CD14-positive monocyte (primary cell): ENCODE measurements around the gene DERL3. TPM values are rescaled to one million over a fixed set of nuclear protein-coding genes. Genes with fewer than 3 reads are reported as not detected.
A peak's percentile ranks its signal among the peaks of the same experiment; 100 is the strongest.

Source experiments
- DNase-seq, 3 donors: peaks; one replicate each; pipeline ENCODE4 v3.0.0-alpha.2; 2011 to 2022
- H2AFZ ChIP-seq: 2 replicates; pipeline ENCODE4 v1.6.0; 2012; ENCODE audit warnings: mild to moderate bottlenecking, low read depth, low read length, inconsistent platforms; ENCODE audit not compliant: insufficient read depth, poor library complexity, severe bottlenecking
- H3K27ac ChIP-seq, 2 donors: 1 replicate in 1 of 2; 2 replicates in 1 of 2; pipeline ENCODE4 v1.5.1; 2012 to 2013; ENCODE audit warnings: low read length in 2 of 2, control low read depth in 1 of 2, inconsistent platforms in 1 of 2, low read depth in 1 of 2, mild to moderate bottlenecking in 1 of 2
- H3K27me3 ChIP-seq, 2 donors: one replicate each; pipeline versions ENCODE4 v1.6.0 to v1.6.1; 2011 to 2013; ENCODE audit warnings: low read length in 2 of 2; ENCODE audit not compliant: control insufficient read depth in 2 of 2, insufficient read depth in 2 of 2
- H3K36me3 ChIP-seq, 2 donors: replicated peaks in 1 of 2; 1 replicate in 1 of 2; 2 replicates in 1 of 2; pipeline versions ENCODE4 v1.5.1 to v1.6.1; 2012 to 2013; ENCODE audit warnings: low read length in 2 of 2, control low read depth in 1 of 2, inconsistent platforms in 1 of 2, mild to moderate bottlenecking in 1 of 2; ENCODE audit not compliant: insufficient read depth in 2 of 2, control insufficient read depth in 1 of 2
- H3K4me1 ChIP-seq, 2 donors: 1 replicate in 1 of 2; 2 replicates in 1 of 2; pipeline versions ENCODE4 v1.5.1 to v1.6.1; 2012 to 2013; ENCODE audit warnings: low read length in 2 of 2, control low read depth in 1 of 2, inconsistent platforms in 1 of 2, mild to moderate bottlenecking in 1 of 2, moderate library complexity in 1 of 2; ENCODE audit not compliant: insufficient read depth in 2 of 2, control insufficient read depth in 1 of 2
- H3K4me2 ChIP-seq: replicated peaks from 2 replicates; pipeline ENCODE3; 2012; ENCODE audit warnings: low read length, moderate library complexity, mild to moderate bottlenecking; ENCODE audit not compliant: poor library complexity, severe bottlenecking; ENCODE audit errors: extremely low read depth
- H3K4me3 ChIP-seq, 3 experiments: fragments of 200-600 bp in 1 of 3; sonication (generic) in 1 of 3; replicated peaks in 1 of 3; 1 replicate in 2 of 3; 2 replicates in 1 of 3; pipeline ENCODE4 v1.5.1; 2011 to 2013; ENCODE audit warnings: low read length in 3 of 3, mild to moderate bottlenecking in 3 of 3, control low read depth in 2 of 3, low read depth in 2 of 3, inconsistent platforms in 1 of 3, moderate library complexity in 1 of 3
- H3K79me2 ChIP-seq: 2 replicates; pipeline ENCODE4 v1.6.0; 2012; ENCODE audit warnings: mild to moderate bottlenecking, control low read depth, inconsistent platforms, low read length, moderate library complexity; ENCODE audit not compliant: insufficient read depth
- H3K9ac ChIP-seq: 2 replicates; pipeline ENCODE4 v1.6.0; 2017; ENCODE audit warnings: low read length, mild to moderate bottlenecking; ENCODE audit not compliant: insufficient read depth, poor library complexity, severe bottlenecking
- H3K9me3 ChIP-seq, 2 donors: replicated peaks in 1 of 2; 1 replicate in 1 of 2; 2 replicates in 1 of 2; pipeline versions ENCODE4 v1.5.1 to v1.6.1; 2012 to 2013; ENCODE audit warnings: low read length in 2 of 2, control low read depth in 1 of 2; ENCODE audit not compliant: control insufficient read depth in 1 of 2, insufficient read depth in 1 of 2
- H4K20me1 ChIP-seq: 2 replicates; pipeline ENCODE4 v1.6.0; 2012; ENCODE audit warnings: mild to moderate bottlenecking, low read length, control low read depth, moderate library complexity; ENCODE audit not compliant: insufficient read depth
- H3K27ac Mint-ChIP-seq, 7 donors: one replicate each; pipeline ENCODE4 v1.8.0; 2020; ENCODE audit warnings: mild to moderate bottlenecking in 7 of 7, mixed read lengths in 7 of 7, moderate library complexity in 6 of 7, inconsistent platforms in 2 of 7
- H3K27me3 Mint-ChIP-seq, 3 donors: one replicate each; pipeline ENCODE4 v1.8.0; 2021 to 2022; ENCODE audit warnings: low read depth in 3 of 3, mild to moderate bottlenecking in 3 of 3, mixed read lengths in 3 of 3, moderate library complexity in 3 of 3, inconsistent platforms in 1 of 3
- H3K36me3 Mint-ChIP-seq, 2 donors: one replicate each; pipeline ENCODE4 v1.8.0; 2020; ENCODE audit warnings: mixed read lengths in 2 of 2, inconsistent platforms in 1 of 2, mild to moderate bottlenecking in 1 of 2
- H3K4me1 Mint-ChIP-seq: one replicate; pipeline ENCODE4 v1.8.0; 2020; ENCODE audit warnings: mild to moderate bottlenecking, mixed read lengths
- H3K4me3 Mint-ChIP-seq, 2 donors: one replicate each; pipeline ENCODE4 v1.8.0; 2020; ENCODE audit warnings: mild to moderate bottlenecking in 2 of 2, mixed read lengths in 2 of 2, moderate library complexity in 1 of 2
- H3K9me3 Mint-ChIP-seq, 7 donors: one replicate each; pipeline ENCODE4 v1.8.0; 2020 to 2022; ENCODE audit warnings: mixed read lengths in 7 of 7, mild to moderate bottlenecking in 6 of 7, moderate library complexity in 6 of 7, inconsistent platforms in 2 of 7
- CTCF ChIP-seq: fragments of 200-600 bp; IDR thresholded peaks from one replicate; pipeline ENCODE4 v1.8.0; 2022; ENCODE audit warnings: antibody characterized with exemption, mild to moderate bottlenecking
- WGBS: methylation state at CpG from one replicate; pipeline ENCODE4 v1.1.5; 2013; ENCODE audit warnings: missing lambda C conversion rate; ENCODE audit not compliant: insufficient coverage; 5-methylcytosine and 5-hydroxymethylcytosine counted together
- intact Hi-C, 2 donors: fragments of 100-400 bp; cut with micrococcal nuclease; formaldehyde crosslinking; loops; one replicate each; pipeline versions ENCODE4 v1.15.0 to v1.15.1; 2023
- polyA plus RNA-seq, 3 donors: library from polyadenylated mRNA; depleted of rRNA in 1 of 3; unstranded in 2 of 3; stranded (reverse) in 1 of 3; fragments of 300-500 nt in 2 of 3; fragments of >200 nt in 1 of 3; fragmentation: Illumina TruSeq in 2 of 3; gene quantifications; 1 replicate in 2 of 3; 2 replicates in 1 of 3; pipeline ENCODE4 v1.2.3, GENCODE V29; 2012 to 2021

DERL3 gene
- polyA plus RNA-seq, 3 donors, result 0.23 to 0.64 (median 0.28) TPM

- H3K36me3 Mint-ChIP-seq, result peaks cover 21 to 43% of the 10 kb centered on the region in 2 donors
- H3K27ac ChIP-seq, result no peak overlapping the region
- H3K79me2 ChIP-seq, result no peaks in the 10 kb centered on the region
- no peaks in the 10 kb centered on the region for H3K27me3 ChIP-seq
- no peak for DNase-seq
- intact Hi-C loops, result loop anchor here in 1 of 2 donors (5.0 kb wide), 1 partner anchor 120 kb away; no protein-coding TSS in a partner anchor
- H3K4me3 ChIP-seq, result no peak overlapping the region
- peaks cover 3 to 8% (median 4%) of the 10 kb centered on the region in 3 donors for H3K27me3 Mint-ChIP-seq
- no peak overlapping the region for H2AFZ ChIP-seq
- H3K4me1 ChIP-seq, result peaks cover 16 to 17% of the 10 kb centered on the region in 2 donors
- H3K9me3 Mint-ChIP-seq, result no peaks in the 10 kb centered on the region
- no peak for TF ChIP-seq CTCF
- H3K4me1 Mint-ChIP-seq, result peaks cover 20% of the 10 kb centered on the region
- no peak overlapping the region for H3K4me2 ChIP-seq
- H4K20me1 ChIP-seq, result peaks cover 11% of the 10 kb centered on the region
- no peak overlapping the region for H3K4me3 Mint-ChIP-seq
- peak overlapping the region in 2 of 7 donors; percentile 82 to 93 for H3K27ac Mint-ChIP-seq
- 93% methylated on average over 12 of the region's 12 CpGs for WGBS
- H3K9ac ChIP-seq, result no peak overlapping the region
- H3K9me3 ChIP-seq, result no peaks in the 10 kb centered on the region
- peaks cover 35 to 41% of the 10 kb centered on the region in 2 donors for H3K36me3 ChIP-seq
Observed at GRCh38 chr22:23837496-23837859, 1.3 kb downstream of the DERL3 start.

- H3K4me3 ChIP-seq, result no peak overlapping the region
- intact Hi-C loops, result loop anchor here in 1 of 2 donors (5.0 kb wide), 1 partner anchor 120 kb away; no protein-coding TSS in a partner anchor
- Mint-ChIP-seq H3K27me3 (peaks cover 3 to 10% (median 4%) of the 10 kb centered on the region in 3 donors), H3K9me3 (no peaks in the 10 kb centered on the region), H3K27ac (peak overlapping the region in 1 of 7 donors; percentile 82), H3K36me3 (peaks cover 24 to 48% of the 10 kb centered on the region in 2 donors), H3K4me1 (peaks cover 20% of the 10 kb centered on the region), H3K4me3 (no peak overlapping the region)
- H2AFZ ChIP-seq, result no peak overlapping the region
- no peak overlapping the region for H3K4me2 ChIP-seq
- no peak for TF ChIP-seq CTCF
- peaks cover 17% of the 10 kb centered on the region for H4K20me1 ChIP-seq
- H3K9me3 ChIP-seq, result no peaks in the 10 kb centered on the region
- peaks cover 41 to 47% of the 10 kb centered on the region in 2 donors for H3K36me3 ChIP-seq
- DNase-seq, result peak in 1 of 3 donors; percentile 4
- no peak overlapping the region for H3K27ac ChIP-seq
- no peaks in the 10 kb centered on the region for H3K27me3 ChIP-seq
- no peaks in the 10 kb centered on the region for H3K79me2 ChIP-seq
- 77% methylated on average over 5 of the region's 12 CpGs for WGBS
- peaks cover 16 to 17% of the 10 kb centered on the region in 2 donors for H3K4me1 ChIP-seq
- no peak overlapping the region for H3K9ac ChIP-seq
Observed at GRCh38 chr22:23836692-23837495, 1.9 kb downstream of the DERL3 start.
